ENCODE results near the gene PCNX1. TPM values are rescaled to one million over a fixed set of nuclear protein-coding genes. Genes with fewer than 3 reads are reported as not detected.

The PCNX1 gene
- total and polyA plus RNA-seq, 2 donors (not counting 1 experiment from before 2014, with no cell fraction given) = 17.0 to 84.5 TPM

- Mint-ChIP-seq H3K9me3 (ENCODE audit: insufficient read depth) (no peaks in the 10 kb centered on the region), H3K27me3 (no peaks in the 10 kb centered on the region), H3K4me1 (no peaks in the 10 kb centered on the region), H3K27ac (no peak overlapping the region), H3K4me3 (no peak overlapping the region)
- Histone ChIP-seq H3K4me1 (ENCODE audit: control insufficient read depth in 2 of 2, insufficient read depth in 2 of 2, low read length in 2 of 2) (no peaks in the 10 kb centered on the region), H3K36me3 (replicated peaks in 1 of 2; ENCODE audit: control extremely low read depth in 1 of 2, control insufficient read depth in 1 of 2, extremely low read depth in 1 of 2, insufficient read depth in 2 of 2, low read length in 1 of 2) (peaks cover 3 to 34% of the 10 kb centered on the region in 2 experiments), H3K9ac (ENCODE audit: low read length) (no peak overlapping the region), H3K27me3 (replicated peaks in 1 of 4; ENCODE audit: control extremely low read depth in 1 of 4, control insufficient read depth in 3 of 4, insufficient read depth in 4 of 4, low read length in 3 of 4) (no peaks in the 10 kb centered on the region), H2AFZ (ENCODE audit: insufficient read depth, low read depth, low read length, poor library complexity, severe bottlenecking) (no peak overlapping the region), H4K20me1 (ENCODE audit: control insufficient read depth, insufficient read depth, low read length, poor library complexity, severe bottlenecking) (no peaks in the 10 kb centered on the region), H3K27ac (ENCODE audit: low read length in 2 of 2) (no peak overlapping the region), H3K9me3 (ENCODE audit: control extremely low read depth in 1 of 3, control insufficient read depth in 2 of 3, insufficient read depth in 1 of 3, low read length in 2 of 3) (no peaks in the 10 kb centered on the region), H3K4me2 (replicated peaks; ENCODE audit: low read depth, low read length, poor library complexity, severe bottlenecking) (no peak overlapping the region), H3K4me3 (ENCODE audit: control extremely low read depth in 1 of 5, extremely low read depth in 1 of 5, insufficient read depth in 1 of 5, low read depth in 2 of 5, low read length in 4 of 5) (no peak overlapping the region), H3K79me2 (ENCODE audit: control insufficient read depth, insufficient read depth, low read length) (peaks cover 4% of the 10 kb centered on the region)
- WGBS (ENCODE audit: insufficient coverage) = no CpG with 5 or more reads among the region's 3 CpGs
- TF ChIP-seq CTCF (IDR thresholded peaks at IDR 0.05) = no peak
- ChIA-PET CTCF (no interaction called here), POLR2A (no interaction called here)
- intact Hi-C loops (cut with micrococcal nuclease) = no loop called here
- DNase-seq = no peak
- no peak for ATAC-seq (ENCODE audit: low read depth)
Measured at GRCh38 chr14:70964492-70964891, 57.2 kb downstream of the PCNX1 start.

DNA sequence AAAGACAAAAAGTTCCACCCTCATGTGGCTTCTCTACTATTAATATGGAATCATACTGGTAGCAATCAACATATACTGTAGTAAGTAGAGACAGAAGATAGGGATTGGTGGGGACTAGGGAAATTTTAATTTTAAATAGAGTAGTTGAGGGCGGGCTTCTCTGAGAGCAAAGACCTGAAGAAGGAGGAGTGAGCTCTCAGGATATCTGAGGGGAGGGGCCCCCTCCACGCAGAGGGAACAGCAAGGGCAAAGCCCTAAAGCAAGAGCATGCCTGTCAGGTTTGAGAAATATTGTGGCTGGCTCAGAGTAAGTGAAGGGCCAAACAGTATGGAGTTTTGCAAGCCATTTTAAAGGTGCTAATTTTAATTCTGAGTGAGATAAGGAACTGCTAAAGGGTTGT lies 64.3 kb downstream of the PCNX1 start:
- no peak overlapping the region for H3K27ac ChIP-seq (ENCODE audit: low read length in 2 of 2)
- peaks cover 6 to 18% of the 10 kb centered on the region in 2 experiments for H3K36me3 ChIP-seq (replicated peaks in 1 of 2; ENCODE audit: control extremely low read depth in 1 of 2, control insufficient read depth in 1 of 2, extremely low read depth in 1 of 2, insufficient read depth in 2 of 2, low read length in 1 of 2)
- intact Hi-C loops (cut with micrococcal nuclease) = loop anchor here (5.0 kb wide), 1 partner anchor 1154 kb away; no protein-coding TSS in a partner anchor
- CTCF ChIA-PET = interaction anchor here (0.5 to 8.5 kb wide), 5 partner anchors 48 to 1153 kb away, joined by 3 to 76 read pairs (median 3); partner anchors contain the start of gene PCNX1
- H3K27me3 Mint-ChIP-seq = no peaks in the 10 kb centered on the region
- ATAC-seq (ENCODE audit: low read depth) (no peak), DNase-seq (no peak)
- H3K4me3 Mint-ChIP-seq = no peak overlapping the region
- H3K4me1 ChIP-seq (ENCODE audit: control insufficient read depth in 2 of 2, insufficient read depth in 2 of 2, low read length in 2 of 2) = no peaks in the 10 kb centered on the region
- H3K4me1 Mint-ChIP-seq = peaks cover 1% of the 10 kb centered on the region
- H3K4me3 ChIP-seq (ENCODE audit: control extremely low read depth in 1 of 5, extremely low read depth in 1 of 5, insufficient read depth in 1 of 5, low read depth in 2 of 5, low read length in 4 of 5) = no peak overlapping the region
- no peak overlapping the region for H2AFZ ChIP-seq (ENCODE audit: insufficient read depth, low read depth, low read length, poor library complexity, severe bottlenecking)
- H3K9ac ChIP-seq (ENCODE audit: low read length) = no peak overlapping the region
- H3K9me3 Mint-ChIP-seq (ENCODE audit: insufficient read depth) = no peaks in the 10 kb centered on the region
- H3K4me2 ChIP-seq (replicated peaks; ENCODE audit: low read depth, low read length, poor library complexity, severe bottlenecking) = no peak overlapping the region
- TF ChIP-seq EZH2 (IDR thresholded peaks at IDR 0.05; ENCODE audit: borderline replicate concordance, insufficient read depth, low read depth, low read length, poor library complexity, severe bottlenecking) = no peak
- no peak for TF ChIP-seq CTCF (IDR thresholded peaks at IDR 0.05)
- no peaks in the 10 kb centered on the region for H3K27me3 ChIP-seq (replicated peaks in 1 of 4; ENCODE audit: control extremely low read depth in 1 of 4, control insufficient read depth in 3 of 4, insufficient read depth in 4 of 4, low read length in 3 of 4)
- POLR2A ChIA-PET = no interaction called here
- no peak overlapping the region for H3K27ac Mint-ChIP-seq
- peaks cover 13% of the 10 kb centered on the region for H3K79me2 ChIP-seq (ENCODE audit: control insufficient read depth, insufficient read depth, low read length)
- H3K9me3 ChIP-seq (ENCODE audit: control extremely low read depth in 1 of 3, control insufficient read depth in 2 of 3, insufficient read depth in 1 of 3, low read length in 2 of 3) = no peaks in the 10 kb centered on the region
- H4K20me1 ChIP-seq (ENCODE audit: control insufficient read depth, insufficient read depth, low read length, poor library complexity, severe bottlenecking) = peaks cover 4% of the 10 kb centered on the region
- 96% methylated on average over 2 of the region's 2 CpGs for whole genome bisulfite sequencing (ENCODE audit: insufficient coverage)
